ENCODE data around the gene CDON. TPM values are rescaled to one million over a fixed set of nuclear protein-coding genes. Genes with fewer than 3 reads are reported as not detected.

CDON gene
- total and polyA plus RNA-seq, 2 of the 13 experiments (the other 11 are each of a cell fraction or from before 2014, with no cell fraction given) = 9.6 to 12.8 TPM

DNA sequence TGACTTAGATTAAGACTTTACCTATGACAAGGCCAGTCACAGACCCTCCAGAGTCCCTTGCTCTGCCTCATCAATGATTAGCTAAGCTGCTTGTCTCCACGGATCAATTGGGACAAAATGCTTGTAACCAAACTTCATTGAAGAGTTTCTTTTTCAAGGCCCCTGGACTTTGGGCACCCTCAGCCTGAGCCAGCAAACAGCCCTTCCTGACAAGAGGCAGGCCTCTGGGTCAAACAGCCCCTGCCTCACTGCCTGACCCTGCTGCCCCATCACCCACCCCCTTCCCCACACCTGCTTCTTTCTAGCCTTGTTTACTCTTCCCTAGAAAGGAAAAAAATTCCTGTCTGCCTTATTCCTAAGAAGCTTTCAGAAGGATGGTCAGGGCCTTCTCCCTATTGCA is 26.3 kb upstream of the CDON start (continued):
- no peak for TF ChIP-seq ZSCAN5A (CRISPR knock-in tag; IDR thresholded peaks at IDR 0.05; ENCODE audit: borderline replicate concordance)
- TF ChIP-seq, protein P1, sequence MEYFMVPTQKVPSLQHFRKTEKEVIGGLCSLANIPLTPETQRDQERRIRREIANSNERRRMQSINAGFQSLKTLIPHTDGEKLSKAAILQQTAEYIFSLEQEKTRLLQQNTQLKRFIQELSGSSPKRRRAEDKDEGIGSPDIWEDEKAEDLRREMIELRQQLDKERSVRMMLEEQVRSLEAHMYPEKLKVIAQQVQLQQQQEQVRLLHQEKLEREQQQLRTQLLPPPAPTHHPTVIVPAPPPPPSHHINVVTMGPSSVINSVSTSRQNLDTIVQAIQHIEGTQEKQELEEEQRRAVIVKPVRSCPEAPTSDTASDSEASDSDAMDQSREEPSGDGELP (IDR thresholded peaks at IDR 0.05; ENCODE audit: borderline replicate concordance, low read depth) = peak; percentile 47; the same call in 1 of the 2 replicates
- peak; percentile 93 for TF ChIP-seq ZBTB7A (CRISPR knock-in tag; IDR thresholded peaks at IDR 0.05)
- no peak for TF ChIP-seq KDM5A (IDR thresholded peaks at IDR 0.05; ENCODE audit: borderline replicate concordance, low read length)
- no peak for TF ChIP-seq ZNF572 (CRISPR knock-in tag; IDR thresholded peaks at IDR 0.05)
- no peak for TF ChIP-seq EEA1 (CRISPR knock-in tag; IDR thresholded peaks at IDR 0.05; ENCODE audit: borderline replicate concordance)
- TF ChIP-seq ZNF280D (CRISPR knock-in tag; IDR thresholded peaks at IDR 0.05) = 0 out of 2 replicates have a peak, but pooled peaks have one; percentile 31
- 0 out of 2 replicates have a peak, but pooled peaks have one; percentile 17 for TF ChIP-seq ZNF317 (CRISPR knock-in tag; IDR thresholded peaks at IDR 0.05)
- TF ChIP-seq, protein P2, sequence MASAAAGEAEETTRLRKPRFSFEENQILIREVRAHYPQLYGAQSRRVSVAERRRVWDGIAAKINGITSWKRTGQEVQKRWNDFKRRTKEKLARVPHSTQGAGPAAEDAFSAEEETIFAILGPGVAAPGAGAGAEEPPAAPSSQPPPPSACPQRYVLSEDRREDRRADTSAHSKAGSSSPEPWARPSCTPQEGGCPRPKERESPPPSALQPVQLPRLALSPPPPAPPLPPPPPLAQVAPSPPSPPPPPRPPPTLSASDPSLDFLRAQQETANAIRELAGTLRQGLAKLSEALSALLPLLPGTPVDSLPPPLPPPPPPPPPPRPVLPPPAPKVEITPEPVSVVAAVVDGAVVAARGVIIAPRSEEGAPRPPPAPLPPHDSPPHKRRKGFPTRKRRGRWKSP (CRISPR knock-in tag; IDR thresholded peaks at IDR 0.05) = no peak; the same call in 1 of the 2 replicates
- TF ChIP-seq PRPF4 (IDR thresholded peaks at IDR 0.05; ENCODE audit: low read depth, low read length, poor library complexity, severe bottlenecking) = no peak
- peak; percentile 93 for TF ChIP-seq GATAD2A (CRISPR knock-in tag; IDR thresholded peaks at IDR 0.05)
- no peak for TF ChIP-seq ZNF761 (CRISPR knock-in tag; conservative IDR thresholded peaks at IDR 0.05)
- TF ChIP-seq POGZ (CRISPR knock-in tag; IDR thresholded peaks at IDR 0.05) = peak; percentile 47; the same call in 1 of the 2 replicates
- no peak for TF ChIP-seq ZNF879 (CRISPR knock-in tag; IDR thresholded peaks at IDR 0.05)
- TF ChIP-seq ZNF44 (CRISPR knock-in tag; IDR thresholded peaks at IDR 0.05) = no peak
- TF ChIP-seq, protein P3, sequence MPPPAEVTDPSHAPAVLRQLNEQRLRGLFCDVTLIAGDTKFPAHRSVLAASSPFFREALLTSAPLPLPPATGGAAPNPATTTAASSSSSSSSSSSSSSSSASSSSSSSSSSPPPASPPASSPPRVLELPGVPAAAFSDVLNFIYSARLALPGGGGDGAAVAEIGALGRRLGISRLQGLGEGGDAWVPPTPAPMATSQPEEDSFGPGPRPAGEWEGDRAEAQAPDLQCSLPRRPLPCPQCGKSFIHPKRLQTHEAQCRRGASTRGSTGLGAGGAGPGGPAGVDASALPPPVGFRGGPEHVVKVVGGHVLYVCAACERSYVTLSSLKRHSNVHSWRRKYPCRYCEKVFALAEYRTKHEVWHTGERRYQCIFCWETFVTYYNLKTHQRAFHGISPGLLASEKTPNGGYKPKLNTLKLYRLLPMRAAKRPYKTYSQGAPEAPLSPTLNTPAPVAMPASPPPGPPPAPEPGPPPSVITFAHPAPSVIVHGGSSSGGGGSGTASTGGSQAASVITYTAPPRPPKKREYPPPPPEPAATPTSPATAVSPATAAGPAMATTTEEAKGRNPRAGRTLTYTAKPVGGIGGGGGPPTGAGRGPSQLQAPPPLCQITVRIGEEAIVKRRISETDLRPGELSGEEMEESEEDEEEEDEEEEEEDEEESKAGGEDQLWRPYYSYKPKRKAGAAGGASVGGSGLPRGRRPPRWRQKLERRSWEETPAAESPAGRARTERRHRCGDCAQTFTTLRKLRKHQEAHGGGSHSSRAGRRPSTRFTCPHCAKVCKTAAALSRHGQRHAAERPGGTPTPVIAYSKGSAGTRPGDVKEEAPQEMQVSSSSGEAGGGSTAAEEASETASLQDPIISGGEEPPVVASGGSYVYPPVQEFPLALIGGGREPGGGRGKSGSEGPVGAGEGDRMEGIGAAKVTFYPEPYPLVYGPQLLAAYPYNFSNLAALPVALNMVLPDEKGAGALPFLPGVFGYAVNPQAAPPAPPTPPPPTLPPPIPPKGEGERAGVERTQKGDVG (CRISPR knock-in tag; IDR thresholded peaks at IDR 0.05; ENCODE audit: borderline replicate concordance) = no peak

Measured in HepG2 (cell line).